HFF-Myc (cell line): ENCODE results near the gene ADGRE1.

ENCODE experiments used
- DNase-seq: peaks from one replicate; pipeline ENCODE4 v3.0.0-alpha.2; 2011; ENCODE audit warnings: low read depth; ENCODE audit errors: extremely low read depth
- H3K4me3 ChIP-seq: replicated peaks from 2 replicates; pipeline ENCODE4 v1.5.1; 2011; ENCODE audit warnings: low read depth, mild to moderate bottlenecking, control low read depth, low read length
- TF ChIP-seq, protein P1 (sequence below): IDR thresholded peaks from 2 replicates; pipeline ENCODE4 v1.5.1; 2012; ENCODE audit warnings: mild to moderate bottlenecking, low read depth, low read length, control low read depth; ENCODE audit errors: missing control alignments

Gene ADGRE1

DNA sequence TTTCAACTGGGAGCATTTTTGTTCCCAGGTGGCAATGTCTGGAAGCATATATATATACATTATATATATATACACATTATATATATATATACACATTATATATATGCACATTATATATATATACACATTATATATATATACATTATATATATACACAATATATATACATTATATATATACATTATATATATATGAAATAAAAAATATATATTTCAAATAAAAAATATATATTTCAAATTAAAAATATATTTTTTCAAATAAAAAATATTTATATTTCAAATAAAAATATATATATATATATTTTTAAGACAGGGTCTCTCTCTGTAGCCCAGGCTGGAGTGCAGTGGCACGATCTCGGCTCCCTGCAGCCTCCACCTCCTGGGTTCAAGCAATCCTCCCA lies 61.5 kb downstream of the ADGRE1 start:
- no peak overlapping the region for H3K4me3 ChIP-seq
- DNase-seq, result no peak
- TF ChIP-seq, protein P1, sequence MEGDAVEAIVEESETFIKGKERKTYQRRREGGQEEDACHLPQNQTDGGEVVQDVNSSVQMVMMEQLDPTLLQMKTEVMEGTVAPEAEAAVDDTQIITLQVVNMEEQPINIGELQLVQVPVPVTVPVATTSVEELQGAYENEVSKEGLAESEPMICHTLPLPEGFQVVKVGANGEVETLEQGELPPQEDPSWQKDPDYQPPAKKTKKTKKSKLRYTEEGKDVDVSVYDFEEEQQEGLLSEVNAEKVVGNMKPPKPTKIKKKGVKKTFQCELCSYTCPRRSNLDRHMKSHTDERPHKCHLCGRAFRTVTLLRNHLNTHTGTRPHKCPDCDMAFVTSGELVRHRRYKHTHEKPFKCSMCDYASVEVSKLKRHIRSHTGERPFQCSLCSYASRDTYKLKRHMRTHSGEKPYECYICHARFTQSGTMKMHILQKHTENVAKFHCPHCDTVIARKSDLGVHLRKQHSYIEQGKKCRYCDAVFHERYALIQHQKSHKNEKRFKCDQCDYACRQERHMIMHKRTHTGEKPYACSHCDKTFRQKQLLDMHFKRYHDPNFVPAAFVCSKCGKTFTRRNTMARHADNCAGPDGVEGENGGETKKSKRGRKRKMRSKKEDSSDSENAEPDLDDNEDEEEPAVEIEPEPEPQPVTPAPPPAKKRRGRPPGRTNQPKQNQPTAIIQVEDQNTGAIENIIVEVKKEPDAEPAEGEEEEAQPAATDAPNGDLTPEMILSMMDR, result no peak

DNA sequence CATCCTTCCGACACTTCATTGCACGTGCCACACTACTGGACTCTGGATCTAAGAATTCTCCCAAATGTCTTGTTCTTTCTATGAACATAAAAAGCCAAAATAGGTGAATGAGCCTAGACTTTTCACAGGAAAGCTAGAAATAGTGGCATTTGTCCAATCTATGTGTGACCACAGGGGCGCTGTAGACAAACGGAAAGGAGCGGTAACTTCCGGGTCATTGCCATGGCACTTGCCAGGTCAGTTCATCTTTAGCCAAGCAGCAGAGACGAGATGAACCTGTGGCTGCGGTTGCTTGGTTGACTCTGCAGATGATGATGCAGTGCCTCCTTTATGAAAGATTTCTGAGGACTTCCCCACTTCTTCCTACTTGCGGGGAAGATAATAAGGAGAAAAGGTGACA lies 65.6 kb downstream of the ADGRE1 start:
- TF ChIP-seq, protein P1, result no peak
- DNase-seq, result no peak
- H3K4me3 ChIP-seq, result no peak overlapping the region

DNA sequence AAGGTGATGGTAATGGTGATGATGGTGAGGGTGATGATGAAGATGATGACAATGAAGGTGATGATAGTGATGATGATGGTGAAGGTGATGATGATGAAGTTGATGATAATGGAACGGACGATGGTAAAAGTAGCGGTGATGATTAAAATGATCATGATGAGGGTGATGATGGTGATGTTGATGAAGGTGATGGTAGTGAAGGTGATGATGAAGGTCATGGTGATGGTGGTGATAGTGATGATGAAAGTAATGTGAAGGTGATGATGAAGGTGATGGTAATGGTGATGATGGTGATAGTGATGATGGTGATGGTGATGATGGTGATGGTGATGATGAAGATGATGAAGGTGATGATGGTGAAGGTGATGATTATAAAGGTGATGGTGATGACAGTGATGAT lies 67.7 kb downstream of the ADGRE1 start:
- H3K4me3 ChIP-seq, result no peak overlapping the region
- TF ChIP-seq, protein P1, result no peak
- no peak for DNase-seq

DNA sequence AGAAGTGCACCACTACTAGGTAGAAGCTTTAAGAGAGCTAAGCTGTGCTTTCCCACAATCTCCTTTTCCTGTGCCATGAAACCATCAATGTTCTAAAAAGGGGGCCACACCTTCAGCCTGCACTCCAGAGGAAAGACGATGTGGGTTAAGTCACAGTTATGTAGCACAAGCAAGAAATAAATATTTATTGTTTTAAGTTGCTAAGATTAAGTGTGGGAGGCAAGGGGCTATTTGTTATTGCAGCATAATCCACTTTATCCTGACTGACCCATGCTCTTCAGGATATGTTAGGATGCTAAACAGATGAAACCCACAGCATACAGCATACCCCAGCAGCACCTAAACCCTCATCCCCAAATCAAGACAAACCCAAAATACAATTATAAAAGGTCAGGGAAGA lies 69.2 kb downstream of the ADGRE1 start:
- no peak overlapping the region for H3K4me3 ChIP-seq
- TF ChIP-seq, protein P1, result no peak
- no peak for DNase-seq

DNA sequence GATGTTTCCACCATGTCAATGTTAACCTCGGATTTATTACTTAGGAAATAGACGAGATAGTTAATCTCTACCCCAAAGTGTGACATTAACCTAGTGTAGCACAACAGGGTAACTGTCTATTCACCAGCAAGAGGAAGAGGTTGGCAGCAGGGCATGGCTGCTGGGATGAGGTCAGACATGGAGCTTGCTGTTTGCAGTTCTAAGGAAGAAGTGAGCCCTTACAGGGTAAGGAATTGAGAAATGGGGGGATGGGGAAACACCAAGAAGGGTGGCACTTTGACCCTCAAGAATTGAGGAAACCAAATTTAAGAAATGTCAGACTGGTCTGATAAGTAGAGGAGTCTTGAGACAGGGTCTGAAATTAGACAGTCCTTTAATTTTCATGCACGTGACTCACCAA lies 71.4 kb downstream of the ADGRE1 start:
- TF ChIP-seq, protein P1, result no peak
- DNase-seq, result no peak
- no peak overlapping the region for H3K4me3 ChIP-seq

DNA sequence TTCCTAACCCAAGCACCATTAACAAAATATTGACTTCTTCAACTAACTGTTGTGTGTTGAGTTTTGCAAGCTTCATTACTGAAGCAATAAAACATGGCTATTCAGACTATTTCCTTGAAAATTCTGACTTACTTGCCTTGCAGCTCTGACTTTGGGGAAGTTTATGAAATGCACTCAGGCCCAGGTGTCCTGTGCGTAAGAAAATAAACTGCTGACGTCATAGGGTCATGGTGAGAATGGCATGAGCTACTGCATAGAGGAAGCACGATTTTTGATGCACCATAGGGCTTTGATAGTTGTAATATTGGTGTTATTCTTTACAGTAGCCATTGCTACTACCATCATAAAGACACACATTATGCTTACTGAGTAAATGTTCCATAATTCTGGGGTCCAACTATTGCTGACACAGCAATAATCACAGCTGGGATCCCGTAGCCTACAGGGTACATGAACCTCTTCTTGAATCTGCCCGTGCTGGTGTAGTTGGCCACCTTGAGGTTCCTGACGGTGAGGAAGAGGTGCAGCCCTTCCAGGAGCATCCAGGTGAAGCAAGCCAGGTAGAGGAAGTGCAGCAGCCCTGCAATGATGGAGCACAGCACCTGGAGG lies 76.0 kb downstream of the ADGRE1 start:
- no peak overlapping the region for H3K4me3 ChIP-seq
- DNase-seq, result no peak
- TF ChIP-seq, protein P1, result no peak

DNA sequence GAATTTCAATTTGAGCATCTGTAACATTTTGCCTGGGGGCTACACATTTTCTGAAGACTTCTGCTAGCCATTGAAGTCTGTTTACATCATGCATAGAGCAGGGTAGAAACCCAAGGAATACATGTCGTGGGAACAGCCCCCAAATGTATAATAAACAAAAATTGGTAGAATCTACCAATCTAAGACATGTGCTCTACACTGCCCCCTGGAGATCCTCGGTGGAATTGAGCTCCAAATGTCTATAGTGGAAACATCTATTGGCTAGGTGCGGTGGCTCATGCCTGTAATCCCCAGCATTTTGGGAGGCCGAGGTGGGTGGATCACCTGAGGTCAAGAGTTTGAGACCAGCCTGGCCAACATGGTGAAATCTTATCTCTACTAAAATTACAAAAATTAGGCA lies 76.6 kb downstream of the ADGRE1 start:
- no peak overlapping the region for H3K4me3 ChIP-seq
- TF ChIP-seq, protein P1, result peak; percentile 17
- no peak for DNase-seq
